Stimulated activated naive CD8-positive, alpha-beta T cell treated with anti-CD3 and anti-CD28 coated beads, Interleukin-15, amount 100 ng/mL, for 72 hours (primary cell): Measurements from ENCODE around the gene NT5C3A.
"Not testable (repeated sequence)": the region's sequence is repeated elsewhere in the genome, so short reads cannot be mapped to it uniquely, and the experiment has no call there.

Experiments used
- ATAC-seq: fragments of 150-1000 bp; cut with Tn5 transposase; 2 replicates; pipeline ENCODE4 v1.10.0; 2021; ENCODE audit warnings: mild to moderate bottlenecking, moderate library complexity
- DNase-seq, 2 donors: peaks; one replicate each; pipeline ENCODE4 v3.0.0; 2021 to 2022
- H3K27ac Mint-ChIP-seq, 2 donors: one replicate each; pipeline ENCODE4 v1.8.0; 2022; ENCODE audit warnings: mild to moderate bottlenecking in 2 of 2, mixed read lengths in 2 of 2, moderate library complexity in 2 of 2
- H3K27me3 Mint-ChIP-seq: one replicate; pipeline ENCODE4 v1.8.0; 2022; ENCODE audit warnings: mixed read lengths
- H3K4me1 Mint-ChIP-seq: one replicate; pipeline ENCODE4 v1.8.0; 2022; ENCODE audit warnings: mild to moderate bottlenecking, mixed read lengths
- H3K4me3 Mint-ChIP-seq, 2 donors: one replicate each; pipeline ENCODE4 v1.8.0; 2022; ENCODE audit warnings: mild to moderate bottlenecking in 2 of 2, mixed read lengths in 2 of 2, moderate library complexity in 1 of 2
- H3K9me3 Mint-ChIP-seq, 2 donors: one replicate each; pipeline ENCODE4 v1.8.0; 2022; ENCODE audit warnings: mixed read lengths in 2 of 2

Gene NT5C3A

GRCh38 chr7:33062023-33062781, at the start of gene NT5C3A:
TSS of gene NT5C3A (minus strand) at chr7:33062776. CDS start at chr7:33062705, 71 bp downstream.
- Mint-ChIP-seq H3K27ac (peak within 1 kb of the TSS; percentile 93 to 97), H3K27me3 (peaks cover 9% of the 10 kb centered on the region), H3K4me3 (peak within 1 kb of the TSS; percentile 97 to 99), H3K4me1 (peaks cover 32% of the 10 kb centered on the region), H3K9me3 (peaks cover 14 to 20% of the 10 kb centered on the region in 2 donors)
- DNase-seq (peak in 1 of 2 donors; percentile 36), ATAC-seq (no peak)

GRCh38 chr7:33111614-33112013, 49.0 kb upstream of the NT5C3A start:
- H3K27me3 Mint-ChIP-seq = peaks cover 40% of the 10 kb centered on the region
- no peak overlapping the region for H3K4me3 Mint-ChIP-seq
- no peak for DNase-seq
- peaks cover 29% of the 10 kb centered on the region for H3K4me1 Mint-ChIP-seq
- ATAC-seq = no peak
- H3K9me3 Mint-ChIP-seq = no peaks in the 10 kb centered on the region
- no peak overlapping the region for H3K27ac Mint-ChIP-seq

GRCh38 chr7:33109758-33110238, 47.2 kb upstream of the NT5C3A start:
- peaks cover 39% of the 10 kb centered on the region for H3K4me1 Mint-ChIP-seq
- H3K27ac Mint-ChIP-seq = no peak overlapping the region
- ATAC-seq = no peak
- H3K27me3 Mint-ChIP-seq = peaks cover 27% of the 10 kb centered on the region
- H3K4me3 Mint-ChIP-seq = peak overlapping the region; percentile 68 to 75
- H3K9me3 Mint-ChIP-seq = no peaks in the 10 kb centered on the region
- no peak for DNase-seq

- Mint-ChIP-seq H3K27ac (peak within 1 kb of the TSS; percentile 79 to 97), H3K27me3 (peaks cover 22% of the 10 kb centered on the region), H3K9me3 (no peaks in the 10 kb centered on the region), H3K4me1 (peaks cover 39% of the 10 kb centered on the region), H3K4me3 (peak within 1 kb of the TSS; percentile 82 to 97)
- ATAC-seq = peak; percentile 92
- DNase-seq = peak; percentile 83 to 86
Measured at GRCh38 chr7:33109005-33109757, 46.6 kb upstream of the NT5C3A start, which contains the start of gene RP9. TSS of gene RP9 (minus strand) at chr7:33109404. CDS start at chr7:33109372, 32 bp downstream.

- H3K27me3 Mint-ChIP-seq = peaks cover 18% of the 10 kb centered on the region
- peak; percentile 17 to 23 for DNase-seq
- peaks cover 39% of the 10 kb centered on the region for H3K4me1 Mint-ChIP-seq
- ATAC-seq = peak; percentile 19
- no peaks in the 10 kb centered on the region for H3K9me3 Mint-ChIP-seq
- H3K4me3 Mint-ChIP-seq = peak overlapping the region; percentile 82 to 97
- H3K27ac Mint-ChIP-seq = peak overlapping the region; percentile 79 to 97
Measured at GRCh38 chr7:33108554-33109004, 46.0 kb upstream of the NT5C3A start.

GRCh38 chr7:33107136-33108066, 44.8 kb upstream of the NT5C3A start:
- H3K27ac Mint-ChIP-seq = peak overlapping the region in 1 of 2 donors; percentile 46
- ATAC-seq (peak; percentile 16), DNase-seq (peak; percentile 43 to 52)
- H3K27me3 Mint-ChIP-seq = peaks cover 10% of the 10 kb centered on the region
- H3K4me3 Mint-ChIP-seq = peak overlapping the region; percentile 82 to 97
- H3K4me1 Mint-ChIP-seq = peaks cover 39% of the 10 kb centered on the region
- H3K9me3 Mint-ChIP-seq = no peaks in the 10 kb centered on the region

- ATAC-seq (no peak), DNase-seq (no peak)
- Mint-ChIP-seq H3K4me1 (peaks cover 14% of the 10 kb centered on the region), H3K9me3 (no peaks in the 10 kb centered on the region), H3K4me3 (no peak overlapping the region), H3K27ac (no peak overlapping the region), H3K27me3 (no peaks in the 10 kb centered on the region)
Measured at GRCh38 chr7:33101906-33102305, 39.3 kb upstream of the NT5C3A start.

GRCh38 chr7:33100770-33101169, 38.2 kb upstream of the NT5C3A start:
- Mint-ChIP-seq H3K27ac (no peak overlapping the region), H3K4me1 (peaks cover 2% of the 10 kb centered on the region), H3K4me3 (no peak overlapping the region), H3K27me3 (no peaks in the 10 kb centered on the region), H3K9me3 (no peaks in the 10 kb centered on the region)
- no peak for DNase-seq
- ATAC-seq = no peak

- Mint-ChIP-seq H3K27ac (no peak overlapping the region), H3K27me3 (no peaks in the 10 kb centered on the region), H3K4me3 (no peak overlapping the region), H3K4me1 (no peaks in the 10 kb centered on the region), H3K9me3 (no peaks in the 10 kb centered on the region)
- ATAC-seq = no peak
- no peak for DNase-seq
Measured at GRCh38 chr7:33099154-33099940, 36.8 kb upstream of the NT5C3A start.

- not testable (repeated sequence) for H3K9me3 Mint-ChIP-seq, ATAC-seq, H3K27me3 Mint-ChIP-seq, H3K27ac Mint-ChIP-seq, H3K4me1 Mint-ChIP-seq, H3K4me3 Mint-ChIP-seq, DNase-seq
Measured at GRCh38 chr7:33094745-33095275, 32.2 kb upstream of the NT5C3A start.

GRCh38 chr7:33093266-33093665, 30.7 kb upstream of the NT5C3A start:
- Mint-ChIP-seq H3K4me1 (no peaks in the 10 kb centered on the region), H3K4me3 (no peak overlapping the region), H3K27ac (no peak overlapping the region), H3K27me3 (no peaks in the 10 kb centered on the region), H3K9me3 (no peaks in the 10 kb centered on the region)
- ATAC-seq (no peak), DNase-seq (no peak)

GRCh38 chr7:33091641-33092191, 29.1 kb upstream of the NT5C3A start:
- no peak overlapping the region for H3K27ac Mint-ChIP-seq
- ATAC-seq = no peak

GRCh38 chr7:33091111-33091531, 28.5 kb upstream of the NT5C3A start:
- no peaks in the 10 kb centered on the region for H3K4me1 Mint-ChIP-seq
- no peaks in the 10 kb centered on the region for H3K9me3 Mint-ChIP-seq

More at GRCh38 chr7:33091641-33092191, 29.1 kb upstream of the NT5C3A start:
- no peaks in the 10 kb centered on the region for H3K4me1 Mint-ChIP-seq
- DNase-seq = no peak
- H3K4me3 Mint-ChIP-seq = no peak overlapping the region
- no peaks in the 10 kb centered on the region for H3K27me3 Mint-ChIP-seq
- no peaks in the 10 kb centered on the region for H3K9me3 Mint-ChIP-seq

GRCh38 chr7:33089142-33089541, 26.6 kb upstream of the NT5C3A start:
- no peaks in the 10 kb centered on the region for H3K9me3 Mint-ChIP-seq
- ATAC-seq = no peak
- H3K27me3 Mint-ChIP-seq = no peaks in the 10 kb centered on the region
- no peaks in the 10 kb centered on the region for H3K4me1 Mint-ChIP-seq
- no peak overlapping the region for H3K4me3 Mint-ChIP-seq
- no peak for DNase-seq
- H3K27ac Mint-ChIP-seq = no peak overlapping the region

More at GRCh38 chr7:33091111-33091531, 28.5 kb upstream of the NT5C3A start:
- DNase-seq (no peak), ATAC-seq (no peak)
- Mint-ChIP-seq H3K27me3 (no peaks in the 10 kb centered on the region), H3K27ac (no peak overlapping the region), H3K4me3 (no peak overlapping the region)
